ENCODE data around the gene HPCAL1. TPM values are rescaled to one million over a fixed set of nuclear protein-coding genes. Genes with fewer than 3 reads are reported as not detected.
"Not testable (repeated sequence)": the region's sequence is repeated elsewhere in the genome, so short reads cannot be mapped to it uniquely, and the experiment has no call there.

The HPCAL1 gene
- total and polyA plus RNA-seq, 8 donors: 22.1 to 32.7 (median 26.4) TPM

DNA sequence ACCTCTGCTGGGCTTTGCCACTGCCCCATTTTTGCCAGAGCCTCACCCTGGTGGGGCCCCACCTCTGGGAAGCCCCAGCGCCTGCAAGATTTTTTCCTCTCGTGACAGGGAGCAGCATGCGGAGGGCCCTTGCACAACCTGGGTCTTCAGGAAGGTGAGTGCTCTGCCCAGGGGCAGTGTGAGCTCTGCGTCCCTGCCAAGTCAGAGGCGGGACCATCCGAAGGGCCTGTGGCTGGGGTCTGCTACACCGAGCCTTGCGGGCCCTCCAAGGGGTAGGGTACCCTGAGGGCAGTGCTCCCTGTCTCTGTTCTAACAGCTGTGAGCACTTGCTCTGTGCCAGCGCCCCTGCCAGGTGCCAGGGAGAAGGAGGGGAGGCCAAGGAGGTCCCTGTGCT, 151.2 kb downstream of the HPCAL1 start:
- no peaks in the 10 kb centered on the region for H3K36me3 ChIP-seq
- WGBS, 2 donors: 92 to 95% methylated on average over 9 of the region's 9 CpGs
- H3K4me1 ChIP-seq: peaks cover 7 to 14% (median 12%) of the 10 kb centered on the region in 3 donors
- H3K4me3 ChIP-seq: no peak overlapping the region
- intact Hi-C loops (cut with DNase I): no loop called here
- H3K27ac ChIP-seq: no peak overlapping the region
- ATAC-seq (no peak), FAIRE-seq (no peak), DNase-seq (no peak)
- TF ChIP-seq, protein P1, sequence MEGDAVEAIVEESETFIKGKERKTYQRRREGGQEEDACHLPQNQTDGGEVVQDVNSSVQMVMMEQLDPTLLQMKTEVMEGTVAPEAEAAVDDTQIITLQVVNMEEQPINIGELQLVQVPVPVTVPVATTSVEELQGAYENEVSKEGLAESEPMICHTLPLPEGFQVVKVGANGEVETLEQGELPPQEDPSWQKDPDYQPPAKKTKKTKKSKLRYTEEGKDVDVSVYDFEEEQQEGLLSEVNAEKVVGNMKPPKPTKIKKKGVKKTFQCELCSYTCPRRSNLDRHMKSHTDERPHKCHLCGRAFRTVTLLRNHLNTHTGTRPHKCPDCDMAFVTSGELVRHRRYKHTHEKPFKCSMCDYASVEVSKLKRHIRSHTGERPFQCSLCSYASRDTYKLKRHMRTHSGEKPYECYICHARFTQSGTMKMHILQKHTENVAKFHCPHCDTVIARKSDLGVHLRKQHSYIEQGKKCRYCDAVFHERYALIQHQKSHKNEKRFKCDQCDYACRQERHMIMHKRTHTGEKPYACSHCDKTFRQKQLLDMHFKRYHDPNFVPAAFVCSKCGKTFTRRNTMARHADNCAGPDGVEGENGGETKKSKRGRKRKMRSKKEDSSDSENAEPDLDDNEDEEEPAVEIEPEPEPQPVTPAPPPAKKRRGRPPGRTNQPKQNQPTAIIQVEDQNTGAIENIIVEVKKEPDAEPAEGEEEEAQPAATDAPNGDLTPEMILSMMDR (IDR thresholded peaks at IDR 0.05): no peak
- no peaks in the 10 kb centered on the region for H3K9me3 ChIP-seq
- no peaks in the 10 kb centered on the region for H3K27me3 ChIP-seq

DNA sequence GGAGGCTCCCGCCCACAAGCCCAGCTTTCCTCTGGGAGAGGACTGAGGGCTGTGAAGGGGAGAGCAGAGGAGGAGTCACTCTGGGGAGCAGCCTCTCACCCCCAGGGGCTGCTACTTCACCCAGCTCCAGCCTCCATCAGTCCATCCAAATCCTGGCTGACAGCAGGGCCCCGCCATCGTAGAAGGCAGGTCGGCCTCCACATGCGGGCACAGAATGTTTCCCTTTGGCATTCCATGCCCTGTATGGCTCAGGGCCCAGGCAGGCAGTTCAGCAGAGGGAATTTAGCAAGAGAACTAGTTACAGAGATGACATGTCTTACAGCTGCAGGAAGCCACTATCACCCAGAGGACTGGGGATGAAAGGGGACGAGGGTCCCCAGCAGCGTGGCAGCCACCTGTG, 151.8 kb downstream of the HPCAL1 start:
- no peaks in the 10 kb centered on the region for H3K27me3 ChIP-seq
- H3K27ac ChIP-seq: no peak overlapping the region
- DNase-seq (no peak), ATAC-seq (no peak), FAIRE-seq (no peak)
- WGBS, 2 donors: 84 to 86% methylated on average over 7 of the region's 7 CpGs
- H3K4me3 ChIP-seq: no peak overlapping the region
- intact Hi-C loops (cut with DNase I): no loop called here
- no peaks in the 10 kb centered on the region for H3K36me3 ChIP-seq
- H3K9me3 ChIP-seq: no peaks in the 10 kb centered on the region
- TF ChIP-seq, protein P1 (IDR thresholded peaks at IDR 0.05): no peak
- H3K4me1 ChIP-seq: peaks cover 7 to 10% (median 9%) of the 10 kb centered on the region in 3 donors

DNA sequence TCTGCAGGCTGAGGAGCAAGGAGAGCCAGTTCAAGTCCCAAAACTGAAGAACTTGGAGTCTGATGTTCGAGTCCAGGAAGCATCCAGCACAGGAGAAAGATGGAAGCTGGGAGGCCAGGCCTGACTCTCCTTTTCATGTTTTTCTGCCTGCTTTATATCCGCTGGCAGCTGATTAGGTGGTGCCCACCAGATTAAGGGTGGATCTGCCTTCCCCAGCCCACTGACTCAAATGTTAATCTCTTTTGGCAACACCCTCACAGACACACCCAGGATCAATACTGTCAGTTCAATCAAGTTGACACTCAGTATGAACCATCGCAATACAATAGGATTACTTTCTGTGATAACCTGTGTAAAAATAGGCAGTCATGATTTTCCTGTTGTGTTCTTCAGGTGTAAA, 154.5 kb downstream of the HPCAL1 start:
- H3K36me3 ChIP-seq, H3K27ac ChIP-seq: not testable (repeated sequence)

DNA sequence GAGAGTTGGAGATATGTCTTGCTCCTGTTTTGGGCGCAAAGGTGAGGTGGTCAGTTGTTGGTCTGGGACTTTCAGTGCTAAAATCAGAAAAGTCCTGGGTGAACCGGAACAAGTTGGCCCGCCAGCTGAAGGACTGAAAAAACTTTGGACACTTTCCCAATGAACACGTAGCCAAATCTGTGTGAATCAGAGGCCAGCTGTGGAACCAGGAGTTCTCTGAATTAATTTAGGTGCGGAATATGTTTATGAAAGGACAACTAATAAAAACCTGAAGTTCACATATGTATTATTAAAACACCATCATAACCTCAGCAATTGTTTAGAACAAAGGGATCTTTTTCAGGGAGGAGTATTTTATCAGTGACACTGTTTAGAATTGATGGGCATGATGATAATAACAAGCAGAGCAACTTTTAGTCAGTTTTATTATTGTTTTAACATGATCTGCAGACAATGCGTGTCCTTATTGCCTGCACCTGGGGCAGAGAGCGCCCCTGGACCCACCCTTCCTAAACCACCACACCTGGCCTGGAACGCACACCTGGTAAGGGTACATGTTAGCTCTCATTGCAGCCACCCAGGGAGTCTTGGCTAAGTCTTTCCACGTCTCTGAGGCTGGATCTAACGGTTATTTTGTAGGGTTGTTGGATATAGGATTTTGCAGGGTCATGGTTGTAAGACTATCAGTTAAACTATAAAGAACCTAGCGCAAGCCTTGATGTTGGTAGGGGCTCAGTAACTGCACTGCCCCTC, 155.3 kb downstream of the HPCAL1 start:
- H3K4me1 ChIP-seq: peaks cover 7 to 9% (median 9%) of the 10 kb centered on the region in 3 donors
- H3K4me3 ChIP-seq: no peak overlapping the region
- intact Hi-C loops (cut with DNase I): no loop called here
- no peaks in the 10 kb centered on the region for H3K9me3 ChIP-seq
- TF ChIP-seq, protein P1 (IDR thresholded peaks at IDR 0.05): no peak
- ATAC-seq (peak; percentile 44 to 67 (median 48)), FAIRE-seq (no peak), DNase-seq (peak in 1 of 6 donors; percentile 46)
- no peaks in the 10 kb centered on the region for H3K36me3 ChIP-seq
- H3K27ac ChIP-seq: no peak overlapping the region
- 44 to 47% methylated on average over 11 of the region's 11 CpGs for WGBS, 2 donors
- no peaks in the 10 kb centered on the region for H3K27me3 ChIP-seq

More for the DNA sequence above, 154.5 kb downstream of the HPCAL1 start:
- DNase-seq; H3K9me3 ChIP-seq; FAIRE-seq; H3K4me1 ChIP-seq; H3K27me3 ChIP-seq; intact Hi-C loops (cut with DNase I); ATAC-seq; H3K4me3 ChIP-seq: not testable (repeated sequence)
- 66 to 72% methylated on average over 3 of the region's 3 CpGs for WGBS, 2 donors

DNA sequence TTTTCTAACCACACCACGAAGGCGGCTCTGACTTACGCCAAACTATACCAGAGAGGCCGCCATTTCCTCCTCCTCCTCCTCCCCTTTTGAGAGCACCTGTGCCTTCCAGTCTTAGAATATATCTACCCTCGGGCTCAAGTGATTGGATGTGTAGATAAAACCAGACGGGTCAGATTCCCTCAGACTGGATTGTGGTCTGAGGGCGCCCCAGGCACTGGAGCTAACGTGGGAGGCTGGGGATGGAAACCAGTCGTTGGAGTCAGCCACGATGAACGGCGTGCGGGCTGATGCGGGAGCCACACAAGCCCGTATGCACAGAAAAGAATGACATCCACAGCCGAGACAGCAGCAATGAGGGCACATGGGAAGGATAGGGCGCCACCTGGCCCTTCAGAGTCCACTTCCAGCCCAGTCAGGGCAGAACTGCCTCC, 157.7 kb downstream of the HPCAL1 start:
- no peaks in the 10 kb centered on the region for H3K27me3 ChIP-seq
- intact Hi-C loops (cut with DNase I): no loop called here
- DNase-seq: no peak
- no peak for ATAC-seq
- no peak overlapping the region for H3K4me3 ChIP-seq
- no peaks in the 10 kb centered on the region for H3K9me3 ChIP-seq
- 78 to 81% methylated on average over 17 of the region's 17 CpGs for WGBS, 2 donors
- peaks cover 7 to 9% (median 9%) of the 10 kb centered on the region in 3 donors for H3K4me1 ChIP-seq
- no peak for FAIRE-seq
- H3K27ac ChIP-seq: no peak overlapping the region
- no peaks in the 10 kb centered on the region for H3K36me3 ChIP-seq
- TF ChIP-seq, protein P1 (IDR thresholded peaks at IDR 0.05): no peak
